Natural killer cell (primary cell): ENCODE data around the gene PDE3A. TPM values are rescaled to one million over a fixed set of nuclear protein-coding genes. Genes with fewer than 3 reads are reported as not detected.

Experiments used
- ATAC-seq, 3 donors: fragments of 150-1000 bp in 2 of 3; fragments of 200-7000 bp in 1 of 3; cut with Tn5 transposase; 1 replicate in 1 of 3; 2 replicates in 2 of 3; pipeline ENCODE4 v1.10.0; 2021; ENCODE audit warnings: mild to moderate bottlenecking in 2 of 3, moderate library complexity in 2 of 3
- DNase-seq, 2 donors: peaks; one replicate each; pipeline versions ENCODE4 v3.0.0 to v3.0.0-alpha.2; 2013 to 2021; ENCODE audit warnings: mixed read lengths in 1 of 2
- H3K27ac ChIP-seq: one replicate; pipeline ENCODE4 v1.5.1; 2013; ENCODE audit warnings: mild to moderate bottlenecking, low read length
- H3K27me3 ChIP-seq: one replicate; pipeline ENCODE4 v1.6.1; 2013; ENCODE audit warnings: low read length; ENCODE audit not compliant: control insufficient read depth, insufficient read depth
- H3K36me3 ChIP-seq: one replicate; pipeline ENCODE4 v1.6.1; 2013; ENCODE audit warnings: low read length; ENCODE audit not compliant: control insufficient read depth, insufficient read depth
- H3K4me1 ChIP-seq: one replicate; pipeline ENCODE4 v1.6.1; 2013; ENCODE audit warnings: low read length; ENCODE audit not compliant: control insufficient read depth, insufficient read depth
- H3K4me3 ChIP-seq: one replicate; pipeline ENCODE4 v1.5.1; 2013; ENCODE audit warnings: low read length
- H3K9me3 ChIP-seq: one replicate; pipeline ENCODE4 v1.6.1; 2013; ENCODE audit warnings: low read length; ENCODE audit not compliant: control insufficient read depth, insufficient read depth
- H3K27ac Mint-ChIP-seq, 2 donors: one replicate each; pipeline ENCODE4 v1.8.0; 2022; ENCODE audit warnings: mild to moderate bottlenecking in 2 of 2, mixed read lengths in 2 of 2, moderate library complexity in 1 of 2
- H3K27me3 Mint-ChIP-seq, 2 donors: one replicate each; pipeline ENCODE4 v1.8.0; 2022; ENCODE audit warnings: low read depth in 2 of 2, mixed read lengths in 2 of 2
- H3K36me3 Mint-ChIP-seq: one replicate; pipeline ENCODE4 v1.8.0; 2022; ENCODE audit warnings: mixed read lengths
- H3K4me1 Mint-ChIP-seq, 2 donors: one replicate each; pipeline ENCODE4 v1.8.0; 2022; ENCODE audit warnings: mixed read lengths in 2 of 2
- H3K4me3 Mint-ChIP-seq: one replicate; pipeline ENCODE4 v1.8.0; 2022; ENCODE audit warnings: mild to moderate bottlenecking, moderate library complexity, mixed read lengths
- H3K9me3 Mint-ChIP-seq, 2 donors: one replicate each; pipeline ENCODE4 v1.8.0; 2022; ENCODE audit warnings: mixed read lengths in 2 of 2
- CTCF ChIP-seq: fragments of 200-600 bp; IDR thresholded peaks from one replicate; pipeline ENCODE4 v1.8.0; 2022; ENCODE audit warnings: antibody characterized with exemption
- WGBS: methylation state at CpG from one replicate; pipeline ENCODE4 v1.1.7; 2013; ENCODE audit warnings: missing lambda C conversion rate; ENCODE audit not compliant: insufficient coverage; 5-methylcytosine and 5-hydroxymethylcytosine counted together
- intact Hi-C: fragments of 100-400 bp; cut with micrococcal nuclease; formaldehyde crosslinking; loops from one replicate; pipeline ENCODE4 v1.14.2; 2022
- total RNA-seq, 4 donors: library from RNA; stranded (reverse); fragments of 120-200 nt in 1 of 4; gene quantifications; one replicate each; pipeline versions ENCODE4 v1.2.3 to v1.2.4, GENCODE V29; 2013 to 2022

Gene PDE3A
- total RNA-seq, 3 donors from 2014 or later (not counting 1 experiment from before 2014, with no cell fraction given) = 0.20 to 0.28 (median 0.27) TPM

GRCh38 chr12:20722142-20722541 is 353.8 kb downstream of the PDE3A start:
- Mint-ChIP-seq H3K27me3 (no peaks in the 10 kb centered on the region), H3K27ac (no peak overlapping the region), H3K9me3 (peaks cover 2 to 3% of the 10 kb centered on the region in 2 donors), H3K4me1 (no peaks in the 10 kb centered on the region), H3K36me3 (no peaks in the 10 kb centered on the region), H3K4me3 (no peak overlapping the region)
- Histone ChIP-seq H3K27ac (no peak overlapping the region), H3K4me3 (no peak overlapping the region), H3K36me3 (no peaks in the 10 kb centered on the region), H3K4me1 (no peaks in the 10 kb centered on the region), H3K27me3 (no peaks in the 10 kb centered on the region), H3K9me3 (no peaks in the 10 kb centered on the region)
- DNase-seq (no peak), ATAC-seq (no peak)
- intact Hi-C loops = no loop called here
- WGBS = 67% methylated on average over 1 of the region's 1 CpG
- no peak for TF ChIP-seq CTCF

- no peaks in the 10 kb centered on the region for H3K4me1 ChIP-seq
- Mint-ChIP-seq H3K9me3 (peaks cover 4 to 7% of the 10 kb centered on the region in 2 donors), H3K27ac (no peak overlapping the region), H3K36me3 (no peaks in the 10 kb centered on the region), H3K4me3 (no peak overlapping the region), H3K4me1 (no peaks in the 10 kb centered on the region), H3K27me3 (no peaks in the 10 kb centered on the region)
- no peak overlapping the region for H3K4me3 ChIP-seq
- H3K27ac ChIP-seq = no peak overlapping the region
- intact Hi-C loops = no loop called here
- no peak for TF ChIP-seq CTCF
- ATAC-seq (no peak), DNase-seq (no peak)
- no peaks in the 10 kb centered on the region for H3K27me3 ChIP-seq
- no peaks in the 10 kb centered on the region for H3K36me3 ChIP-seq
- no peaks in the 10 kb centered on the region for H3K9me3 ChIP-seq
- no CpG with 5 or more reads among the region's 1 CpG for WGBS
Observed at GRCh38 chr12:20731274-20731673, 362.9 kb downstream of the PDE3A start.
